Tibial nerve (tissue), 4 donors: ENCODE measurements around the gene NAXE. TPM values are rescaled to one million over a fixed set of nuclear protein-coding genes. Genes with fewer than 3 reads are reported as not detected.
A peak's percentile ranks its signal among the peaks of the same experiment; 100 is the strongest.
"Not testable (repeated sequence)": the region's sequence is repeated elsewhere in the genome, so short reads cannot be mapped to it uniquely, and the experiment has no call there.

Experiments
- DNase-seq, 2 donors: peaks; one replicate each; pipeline ENCODE4 v3.0.0-alpha.2; 2019; ENCODE audit warnings: low spot score in 2 of 2
- H3K27ac ChIP-seq, 4 donors: fragments of 200-600 bp; sonication (generic) in 3 of 4; one replicate each; pipeline ENCODE4 v1.5.1; 2017 to 2019; ENCODE audit warnings: mild to moderate bottlenecking in 1 of 4
- H3K27me3 ChIP-seq, 2 donors: fragments of 200-600 bp; sonication (generic) in 1 of 2; one replicate each; pipeline versions ENCODE4 v1.5.1 to v1.6.0; 2017 to 2019
- H3K36me3 ChIP-seq, 3 donors: fragments of 200-600 bp; sonication (generic); one replicate each; pipeline ENCODE4 v1.5.1; 2018 to 2019
- H3K4me1 ChIP-seq, 4 donors: fragments of 200-600 bp; sonication (generic) in 3 of 4; one replicate each; pipeline ENCODE4 v1.5.1; 2017 to 2019
- H3K4me3 ChIP-seq, 4 donors: fragments of 200-600 bp; sonication (generic) in 3 of 4; one replicate each; pipeline ENCODE4 v1.5.1; 2017 to 2019; ENCODE audit warnings: mild to moderate bottlenecking in 1 of 4, moderate library complexity in 1 of 4
- H3K9me3 ChIP-seq, 4 donors: fragments of 200-600 bp; sonication (generic) in 3 of 4; one replicate each; pipeline ENCODE4 v1.5.1; 2017 to 2019
- EP300 ChIP-seq, 2 donors: sonication (generic); formaldehyde crosslinking; IDR thresholded peaks; one replicate each; pipeline ENCODE4 v1.6.1; 2017; ENCODE audit warnings: antibody characterized with exemption in 2 of 2, mild to moderate bottlenecking in 1 of 2
- POLR2A ChIP-seq, 2 donors: fragments of 450-650 bp; IDR thresholded peaks; one replicate each; pipeline ENCODE4 v1.6.1; 2017; ENCODE audit warnings: antibody characterized with exemption in 2 of 2, mild to moderate bottlenecking in 2 of 2, moderate library complexity in 2 of 2
- WGBS, 2 donors: methylation state at CpG; one replicate each; pipeline ENCODE4 v1.1.5; 2018; 5-methylcytosine and 5-hydroxymethylcytosine counted together
- total RNA-seq, 4 donors: library from RNA; depleted of rRNA; stranded (reverse); fragments of >200 nt; gene quantifications; one replicate each; pipeline ENCODE4 v1.1.0, GENCODE V29; 2016
- TF ChIP-seq, protein P1 (sequence below), 5 experiments: fragments of 200-600 bp in 3 of 5; fragments of 450-650 bp in 2 of 5; sonication (generic) in 3 of 5; IDR thresholded peaks; one replicate each; pipeline ENCODE4 v1.5.1; 2016 to 2019; ENCODE audit warnings: antibody characterized with exemption in 5 of 5, mild to moderate bottlenecking in 3 of 5, moderate library complexity in 2 of 5

The NAXE gene
- total RNA-seq, 4 donors from 2014 or later = 53.1 to 105 (median 82.7) TPM

DNA sequence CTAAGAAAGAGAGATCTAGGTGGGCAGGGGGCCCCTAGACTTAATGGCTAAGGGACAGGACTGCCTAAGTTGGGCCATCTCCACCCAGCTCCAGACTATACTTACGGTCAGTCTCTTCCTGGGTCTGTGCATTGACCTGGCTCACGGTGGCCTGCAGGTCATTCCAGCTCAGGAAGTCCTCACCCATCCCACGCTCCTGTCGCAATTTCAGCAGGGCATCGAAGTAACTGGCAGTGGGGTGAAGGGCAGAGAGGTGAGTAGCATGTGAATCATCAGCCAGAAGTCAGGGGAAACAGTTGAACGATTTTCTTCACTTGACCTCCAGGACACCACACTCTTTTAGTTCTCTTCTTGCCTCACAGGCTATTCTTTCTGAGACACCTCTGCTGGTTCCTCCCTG lies 39.7 kb upstream of the NAXE start:
- 89 to 95% methylated on average over 6 of the region's 6 CpGs for WGBS, 2 donors
- Histone ChIP-seq H3K27ac (no peak overlapping the region), H3K9me3 (no peaks in the 10 kb centered on the region), H3K4me3 (no peak overlapping the region), H3K27me3 (no peaks in the 10 kb centered on the region), H3K36me3 (no peaks in the 10 kb centered on the region), H3K4me1 (no peaks in the 10 kb centered on the region)
- TF ChIP-seq, protein P1, sequence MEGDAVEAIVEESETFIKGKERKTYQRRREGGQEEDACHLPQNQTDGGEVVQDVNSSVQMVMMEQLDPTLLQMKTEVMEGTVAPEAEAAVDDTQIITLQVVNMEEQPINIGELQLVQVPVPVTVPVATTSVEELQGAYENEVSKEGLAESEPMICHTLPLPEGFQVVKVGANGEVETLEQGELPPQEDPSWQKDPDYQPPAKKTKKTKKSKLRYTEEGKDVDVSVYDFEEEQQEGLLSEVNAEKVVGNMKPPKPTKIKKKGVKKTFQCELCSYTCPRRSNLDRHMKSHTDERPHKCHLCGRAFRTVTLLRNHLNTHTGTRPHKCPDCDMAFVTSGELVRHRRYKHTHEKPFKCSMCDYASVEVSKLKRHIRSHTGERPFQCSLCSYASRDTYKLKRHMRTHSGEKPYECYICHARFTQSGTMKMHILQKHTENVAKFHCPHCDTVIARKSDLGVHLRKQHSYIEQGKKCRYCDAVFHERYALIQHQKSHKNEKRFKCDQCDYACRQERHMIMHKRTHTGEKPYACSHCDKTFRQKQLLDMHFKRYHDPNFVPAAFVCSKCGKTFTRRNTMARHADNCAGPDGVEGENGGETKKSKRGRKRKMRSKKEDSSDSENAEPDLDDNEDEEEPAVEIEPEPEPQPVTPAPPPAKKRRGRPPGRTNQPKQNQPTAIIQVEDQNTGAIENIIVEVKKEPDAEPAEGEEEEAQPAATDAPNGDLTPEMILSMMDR (IDR thresholded peaks at IDR 0.05) = no peak
- no peak for TF ChIP-seq POLR2A (IDR thresholded peaks at IDR 0.05)
- TF ChIP-seq EP300 (IDR thresholded peaks at IDR 0.05) = no peak
- DNase-seq = no peak

GRCh38 chr1:156552518-156552917 lies 39.1 kb upstream of the NAXE start:
- H3K27me3 ChIP-seq = no peaks in the 10 kb centered on the region
- TF ChIP-seq EP300 (IDR thresholded peaks at IDR 0.05) = no peak
- TF ChIP-seq, protein P1 (IDR thresholded peaks at IDR 0.05) = no peak
- DNase-seq = no peak
- H3K27ac ChIP-seq = no peak overlapping the region
- no peaks in the 10 kb centered on the region for H3K9me3 ChIP-seq
- no peaks in the 10 kb centered on the region for H3K36me3 ChIP-seq
- no peaks in the 10 kb centered on the region for H3K4me1 ChIP-seq
- 74 to 76% methylated on average over 5 of the region's 5 CpGs for WGBS, 2 donors
- no peak overlapping the region for H3K4me3 ChIP-seq

DNA sequence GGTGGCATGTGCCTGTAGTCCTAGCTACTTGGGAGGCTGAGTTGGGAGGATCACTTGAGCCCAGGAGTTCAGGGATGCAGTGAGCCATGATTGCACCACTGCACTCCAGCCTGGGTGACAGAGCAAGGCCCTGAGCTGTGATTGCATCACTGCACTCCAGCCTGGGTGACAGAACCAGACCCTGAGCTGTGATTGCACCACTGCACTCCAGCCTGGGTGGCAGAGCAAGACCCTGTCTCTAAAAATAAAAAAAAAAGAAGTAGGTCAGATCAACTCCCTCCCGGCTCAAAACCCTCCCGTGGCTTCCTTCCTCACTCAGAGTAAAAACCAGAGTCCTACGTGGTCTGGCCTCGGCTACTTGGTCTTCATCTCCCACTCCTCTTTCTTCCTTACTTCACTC lies 38.6 kb upstream of the NAXE start:
- not testable (repeated sequence) for H3K9me3 ChIP-seq, H3K36me3 ChIP-seq, H3K4me1 ChIP-seq, H3K27ac ChIP-seq, H3K27me3 ChIP-seq, H3K4me3 ChIP-seq
- peak in 1 of 2 donors; percentile 26 for TF ChIP-seq EP300 (IDR thresholded peaks at IDR 0.05)
- WGBS, 2 donors = 83 to 87% methylated on average over 4 of the region's 4 CpGs
- peak in 1 of 2 donors; percentile 8 for DNase-seq

DNA sequence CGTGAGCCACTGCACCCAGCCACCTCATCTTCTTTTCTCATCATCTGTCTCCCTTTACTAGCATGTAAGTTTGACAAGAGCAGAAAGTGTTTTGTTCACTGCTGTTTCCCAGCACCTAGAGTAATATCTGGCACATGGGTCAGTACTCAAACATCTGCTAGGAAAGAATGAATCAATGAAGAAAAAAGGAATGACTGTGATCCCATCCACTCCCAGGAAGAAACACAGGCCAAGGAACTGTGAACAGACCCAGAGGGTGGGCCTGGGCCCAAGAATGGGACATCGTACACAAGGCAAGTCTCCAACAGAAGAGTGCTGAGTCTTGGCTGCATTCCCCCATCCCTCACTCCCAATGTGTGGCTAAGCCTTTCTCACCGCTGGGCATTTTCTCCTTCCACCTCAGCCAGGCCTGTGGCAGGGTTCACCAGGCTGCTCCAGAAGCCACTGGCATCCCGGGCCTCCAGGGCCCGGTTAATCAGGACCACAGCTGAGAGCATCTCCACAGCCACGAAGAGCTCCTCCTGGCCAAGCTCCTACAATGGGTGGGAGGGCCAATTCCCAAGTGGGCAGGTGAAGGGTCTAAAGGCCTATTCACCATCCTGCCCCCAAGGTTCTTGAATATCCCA lies 37.6 kb upstream of the NAXE start:
- Histone ChIP-seq H3K4me3 (no peak overlapping the region), H3K27me3 (no peaks in the 10 kb centered on the region), H3K9me3 (no peaks in the 10 kb centered on the region), H3K36me3 (no peaks in the 10 kb centered on the region), H3K4me1 (no peaks in the 10 kb centered on the region), H3K27ac (no peak overlapping the region)
- WGBS, 2 donors = 92 to 93% methylated on average over 6 of the region's 6 CpGs
- DNase-seq = no peak
- TF ChIP-seq EP300 (IDR thresholded peaks at IDR 0.05) = no peak
- TF ChIP-seq POLR2A (IDR thresholded peaks at IDR 0.05) = no peak
- TF ChIP-seq, protein P1 (IDR thresholded peaks at IDR 0.05) = no peak

DNA sequence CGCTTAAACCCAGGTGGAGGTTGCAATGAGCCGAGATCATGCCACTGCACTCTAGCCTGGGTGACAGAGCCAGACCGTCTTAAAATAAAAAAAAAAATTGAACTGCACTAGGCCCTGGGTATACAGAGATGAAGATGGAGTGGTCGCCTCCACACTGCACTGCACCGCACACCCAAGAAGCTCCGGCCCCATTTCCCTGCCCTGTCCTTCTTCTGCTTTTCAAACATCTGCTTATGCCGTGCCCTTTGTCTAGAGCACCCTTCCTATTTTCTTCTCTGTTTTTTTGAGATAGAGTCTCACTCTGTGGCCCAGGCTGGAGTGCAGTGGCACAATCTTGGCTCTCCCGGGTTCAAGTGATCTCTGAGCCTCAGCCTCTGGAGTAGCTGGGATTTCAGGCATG lies 36.6 kb upstream of the NAXE start:
- DNase-seq = no peak
- 80 to 81% methylated on average over 8 of the region's 8 CpGs for WGBS, 2 donors
- no peaks in the 10 kb centered on the region for H3K4me1 ChIP-seq
- no peak overlapping the region for H3K27ac ChIP-seq
- H3K27me3 ChIP-seq = no peaks in the 10 kb centered on the region
- TF ChIP-seq EP300 (IDR thresholded peaks at IDR 0.05) (no peak), POLR2A (IDR thresholded peaks at IDR 0.05) (no peak)
- TF ChIP-seq, protein P1 (IDR thresholded peaks at IDR 0.05) = no peak
- no peaks in the 10 kb centered on the region for H3K36me3 ChIP-seq
- no peaks in the 10 kb centered on the region for H3K9me3 ChIP-seq
- no peak overlapping the region for H3K4me3 ChIP-seq

GRCh38 chr1:156555715-156556114 lies 35.9 kb upstream of the NAXE start:
- no peak for DNase-seq
- Histone ChIP-seq H3K27me3 (no peaks in the 10 kb centered on the region), H3K4me1 (no peaks in the 10 kb centered on the region), H3K36me3 (no peaks in the 10 kb centered on the region), H3K27ac (no peak overlapping the region), H3K4me3 (no peak overlapping the region), H3K9me3 (no peaks in the 10 kb centered on the region)
- WGBS, 2 donors = 50 to 63% methylated on average over 2 of the region's 2 CpGs
- no peak for TF ChIP-seq EP300 (IDR thresholded peaks at IDR 0.05)
- TF ChIP-seq, protein P1 (IDR thresholded peaks at IDR 0.05) = no peak
- TF ChIP-seq POLR2A (IDR thresholded peaks at IDR 0.05) = no peak
